Suprapubic skin (tissue), 4 donors: ENCODE results near the gene BCHE. TPM values are rescaled to one million over a fixed set of nuclear protein-coding genes. Genes with fewer than 3 reads are reported as not detected.

Experiments used
- DNase-seq, 2 donors: peaks; one replicate each; pipeline ENCODE4 v3.0.0-alpha.2; 2019; ENCODE audit warnings: low spot score in 2 of 2
- H3K27ac ChIP-seq: fragments of 200-600 bp; sonication (generic); one replicate; pipeline ENCODE4 v1.5.1; 2019
- H3K27me3 ChIP-seq: fragments of 200-600 bp; sonication (generic); one replicate; pipeline ENCODE4 v1.5.1; 2019
- H3K36me3 ChIP-seq: fragments of 200-600 bp; sonication (generic); one replicate; pipeline ENCODE4 v1.5.1; 2019
- H3K4me1 ChIP-seq: fragments of 200-600 bp; sonication (generic); one replicate; pipeline ENCODE4 v1.5.1; 2019
- H3K4me3 ChIP-seq: fragments of 200-600 bp; sonication (generic); one replicate; pipeline ENCODE4 v1.5.1; 2019; ENCODE audit warnings: mild to moderate bottlenecking
- H3K9me3 ChIP-seq: fragments of 200-600 bp; sonication (generic); one replicate; pipeline ENCODE4 v1.5.1; 2019
- CTCF ChIP-seq, 2 donors: fragments of 200-600 bp in 1 of 2; fragments of 450-650 bp in 1 of 2; sonication (generic) in 1 of 2; IDR thresholded peaks; one replicate each; pipeline ENCODE4 v1.5.1; 2016 to 2019; ENCODE audit warnings: antibody characterized with exemption in 2 of 2, mild to moderate bottlenecking in 1 of 2, moderate library complexity in 1 of 2
- EP300 ChIP-seq: sonication (generic); formaldehyde crosslinking; IDR thresholded peaks from one replicate; pipeline ENCODE4 v1.6.1; 2017; ENCODE audit warnings: antibody characterized with exemption
- POLR2A ChIP-seq, 2 donors: fragments of 450-650 bp; IDR thresholded peaks; one replicate each; pipeline ENCODE4 v1.6.1; 2017; ENCODE audit warnings: antibody characterized with exemption in 2 of 2, mild to moderate bottlenecking in 2 of 2, moderate library complexity in 2 of 2
- POLR2AphosphoS5 ChIP-seq, 3 donors: sonication (generic); formaldehyde crosslinking; IDR thresholded peaks; one replicate each; pipeline ENCODE4 v1.6.1; 2017; ENCODE audit warnings: antibody characterized with exemption in 3 of 3
- WGBS: methylation state at CpG from one replicate; pipeline ENCODE4 v1.1.5; 2018; 5-methylcytosine and 5-hydroxymethylcytosine counted together
- total RNA-seq, 4 donors: library from RNA; depleted of rRNA; stranded (reverse); fragments of >200 nt; gene quantifications; one replicate each; pipeline ENCODE4 v1.1.0, GENCODE V29; 2016

Gene BCHE
- total RNA-seq, 4 donors from 2014 or later: 4.6 to 6.4 (median 5.3) TPM

GRCh38 chr3:165754219-165755007, 82.8 kb downstream of the BCHE start:
- Histone ChIP-seq H3K27ac (no peak overlapping the region), H3K4me1 (no peaks in the 10 kb centered on the region), H3K9me3 (no peaks in the 10 kb centered on the region), H3K4me3 (no peak overlapping the region), H3K36me3 (no peaks in the 10 kb centered on the region), H3K27me3 (no peaks in the 10 kb centered on the region)
- TF ChIP-seq POLR2A (IDR thresholded peaks at IDR 0.05) (no peak), EP300 (no peak), POLR2AphosphoS5 (IDR thresholded peaks at IDR 0.05) (no peak), CTCF (IDR thresholded peaks at IDR 0.05) (no peak)
- DNase-seq: no peak
- whole genome bisulfite sequencing: 46% methylated on average over 1 of the region's 1 CpG

- Histone ChIP-seq H3K4me1 (no peaks in the 10 kb centered on the region), H3K36me3 (no peaks in the 10 kb centered on the region), H3K4me3 (no peak overlapping the region), H3K9me3 (no peaks in the 10 kb centered on the region), H3K27ac (no peak overlapping the region), H3K27me3 (no peaks in the 10 kb centered on the region)
- DNase-seq: no peak
- TF ChIP-seq POLR2A (IDR thresholded peaks at IDR 0.05) (no peak), EP300 (no peak), CTCF (IDR thresholded peaks at IDR 0.05) (no peak), POLR2AphosphoS5 (IDR thresholded peaks at IDR 0.05) (no peak)
Measured at GRCh38 chr3:165753560-165753959, 83.7 kb downstream of the BCHE start.

GRCh38 chr3:165751637-165752036, 85.6 kb downstream of the BCHE start:
- no peaks in the 10 kb centered on the region for H3K36me3 ChIP-seq
- no peaks in the 10 kb centered on the region for H3K27me3 ChIP-seq
- 83% methylated on average over 7 of the region's 7 CpGs for WGBS
- no peaks in the 10 kb centered on the region for H3K9me3 ChIP-seq
- DNase-seq: no peak
- no peak overlapping the region for H3K4me3 ChIP-seq
- no peaks in the 10 kb centered on the region for H3K4me1 ChIP-seq
- no peak for TF ChIP-seq POLR2A (IDR thresholded peaks at IDR 0.05)
- TF ChIP-seq CTCF (IDR thresholded peaks at IDR 0.05): no peak
- TF ChIP-seq POLR2AphosphoS5 (IDR thresholded peaks at IDR 0.05): no peak
- no peak for TF ChIP-seq EP300
- H3K27ac ChIP-seq: no peak overlapping the region

GRCh38 chr3:165749821-165750220, 87.4 kb downstream of the BCHE start:
- Histone ChIP-seq H3K9me3 (no peaks in the 10 kb centered on the region), H3K4me1 (no peaks in the 10 kb centered on the region), H3K36me3 (no peaks in the 10 kb centered on the region), H3K27me3 (no peaks in the 10 kb centered on the region), H3K27ac (no peak overlapping the region), H3K4me3 (no peak overlapping the region)
- DNase-seq: no peak
- TF ChIP-seq POLR2A (IDR thresholded peaks at IDR 0.05) (no peak), POLR2AphosphoS5 (IDR thresholded peaks at IDR 0.05) (no peak)

GRCh38 chr3:165749241-165749640, 88.0 kb downstream of the BCHE start:
- Histone ChIP-seq H3K4me3 (no peak overlapping the region), H3K27ac (no peak overlapping the region), H3K27me3 (no peaks in the 10 kb centered on the region), H3K36me3 (no peaks in the 10 kb centered on the region), H3K4me1 (no peaks in the 10 kb centered on the region), H3K9me3 (no peaks in the 10 kb centered on the region)
- TF ChIP-seq POLR2A (IDR thresholded peaks at IDR 0.05) (no peak), EP300 (no peak), CTCF (IDR thresholded peaks at IDR 0.05) (no peak), POLR2AphosphoS5 (IDR thresholded peaks at IDR 0.05) (no peak)
- 98% methylated on average over 2 of the region's 2 CpGs for WGBS
- no peak for DNase-seq
